DOHH2 (cell line): ENCODE data around the gene CAPN12.

Source experiments
- H3F3A ChIP-seq: fragments of 200-600 bp; sonication (generic), shearing (Covaris generic); 2 replicates; pipeline ENCODE4 v1.6.0; 2016; ENCODE audit warnings: antibody characterized with exemption, mild to moderate bottlenecking; ENCODE audit not compliant: control insufficient read depth, insufficient read depth
- H3K27ac ChIP-seq: fragments of 200-600 bp; sonication (generic); 2 replicates; pipeline ENCODE4 v1.5.1; 2014; ENCODE audit warnings: low read depth, mild to moderate bottlenecking, low read length, moderate library complexity
- H3K27me3 ChIP-seq: fragments of 200-600 bp; sonication (generic); 2 replicates; pipeline ENCODE4 v1.6.1; 2014; ENCODE audit warnings: mild to moderate bottlenecking, low read length, mixed read lengths; ENCODE audit not compliant: control insufficient read depth
- H3K36me3 ChIP-seq: fragments of 200-600 bp; sonication (generic); 2 replicates; pipeline ENCODE4 v1.6.1; 2014; ENCODE audit warnings: mild to moderate bottlenecking, low read length, moderate library complexity, mixed read lengths; ENCODE audit not compliant: control insufficient read depth
- H3K4me1 ChIP-seq: fragments of 200-600 bp; sonication (generic); 2 replicates; pipeline ENCODE4 v1.6.1; 2014; ENCODE audit warnings: mild to moderate bottlenecking, low read length, mixed read lengths; ENCODE audit not compliant: control insufficient read depth
- H3K4me2 ChIP-seq: fragments of 200-600 bp; sonication (generic); 2 replicates; pipeline ENCODE4 v1.6.0; 2014; ENCODE audit warnings: mild to moderate bottlenecking, low read length, moderate library complexity
- H3K4me3 ChIP-seq: fragments of 200-600 bp; sonication (generic); 2 replicates; pipeline ENCODE4 v1.5.1; 2014; ENCODE audit warnings: mild to moderate bottlenecking, low read length, mixed read lengths
- H3K79me2 ChIP-seq: fragments of 200-600 bp; sonication (generic); 2 replicates; pipeline ENCODE4 v1.6.1; 2014; ENCODE audit warnings: mild to moderate bottlenecking, low read length, mixed read lengths; ENCODE audit not compliant: control insufficient read depth
- H3K9me2 ChIP-seq: fragments of 200-600 bp; sonication (generic); replicated peaks from 2 replicates; pipeline ENCODE4 v1.6.1; 2014; ENCODE audit warnings: mild to moderate bottlenecking, low read length, mixed read lengths; ENCODE audit not compliant: control insufficient read depth
- H3K9me3 ChIP-seq: fragments of 200-600 bp; sonication (generic); 2 replicates; pipeline ENCODE4 v1.6.1; 2014; ENCODE audit warnings: antibody characterized with exemption, low read length, mixed read lengths; ENCODE audit not compliant: control insufficient read depth, insufficient read depth
- H4K20me1 ChIP-seq: fragments of 200-600 bp; sonication (generic); 2 replicates; pipeline ENCODE4 v1.6.0; 2014; ENCODE audit warnings: low read depth, mild to moderate bottlenecking, antibody characterized with exemption, low read length, moderate library complexity; ENCODE audit not compliant: control insufficient read depth, insufficient read depth
- CTCF ChIP-seq: fragments of 200-600 bp; sonication (generic); IDR thresholded peaks from one replicate; pipeline ENCODE4 v1.5.1; 2014; ENCODE audit warnings: antibody characterized with exemption, mild to moderate bottlenecking, low read depth, low read length; ENCODE audit not compliant: poor library complexity, severe bottlenecking
- EZH2phosphoT487 ChIP-seq: fragments of 200-600 bp; sonication (generic); IDR thresholded peaks from 2 replicates; pipeline ENCODE4 v1.6.1; 2017; ENCODE audit warnings: borderline replicate concordance, mild to moderate bottlenecking, antibody characterized with exemption, low read length, moderate library complexity, mixed read lengths

The CAPN12 gene

DNA sequence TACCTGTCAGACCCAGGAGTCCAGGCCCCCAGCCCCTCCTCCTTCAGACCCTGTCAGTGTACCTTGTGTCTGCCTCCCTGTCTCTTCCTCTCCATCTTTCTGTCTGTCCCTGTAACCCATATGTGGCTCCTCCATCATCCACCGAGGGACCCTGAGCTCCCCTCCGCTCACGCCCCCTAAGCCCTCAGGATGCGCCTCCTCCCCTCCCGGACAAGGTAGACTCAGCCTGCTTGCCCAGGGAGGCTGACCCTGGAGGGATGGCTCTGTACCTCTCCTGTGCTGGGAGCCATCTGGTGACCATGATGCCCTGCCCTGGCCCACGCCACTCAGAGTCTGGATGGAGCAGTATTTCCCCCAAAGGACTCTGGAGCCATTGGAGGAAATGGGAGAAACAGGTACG is 1.0 kb upstream of the CAPN12 start:
- no peaks in the 10 kb centered on the region for H3F3A ChIP-seq
- H3K79me2 ChIP-seq: no peaks in the 10 kb centered on the region
- H3K4me2 ChIP-seq: no peak overlapping the region
- no peaks in the 10 kb centered on the region for H3K9me3 ChIP-seq
- TF ChIP-seq CTCF (no peak), EZH2phosphoT487 (no peak)
- H3K27me3 ChIP-seq: 0 out of 2 replicates have a peak, but pooled peaks cover 3% of the 10 kb centered on the region
- H3K4me3 ChIP-seq: no peak overlapping the region
- H3K4me1 ChIP-seq: no peaks in the 10 kb centered on the region
- no peaks in the 10 kb centered on the region for H3K9me2 ChIP-seq
- H4K20me1 ChIP-seq: no peaks in the 10 kb centered on the region
- no peak overlapping the region for H3K27ac ChIP-seq
- H3K36me3 ChIP-seq: no peaks in the 10 kb centered on the region

- H3K4me3 ChIP-seq: no peak overlapping the region
- no peaks in the 10 kb centered on the region for H3K79me2 ChIP-seq
- no peak for TF ChIP-seq EZH2phosphoT487
- no peak for TF ChIP-seq CTCF
- H4K20me1 ChIP-seq: no peaks in the 10 kb centered on the region
- no peaks in the 10 kb centered on the region for H3K36me3 ChIP-seq
- H3K4me2 ChIP-seq: no peak overlapping the region
- no peaks in the 10 kb centered on the region for H3K4me1 ChIP-seq
- no peaks in the 10 kb centered on the region for H3K27me3 ChIP-seq
- H3F3A ChIP-seq: no peaks in the 10 kb centered on the region
- no peak overlapping the region for H3K27ac ChIP-seq
- no peaks in the 10 kb centered on the region for H3K9me2 ChIP-seq
- H3K9me3 ChIP-seq: no peaks in the 10 kb centered on the region
Measured at GRCh38 chr19:38744874-38745273, 600 bp upstream of the CAPN12 start.

GRCh38 chr19:38743394-38744297 is 628 bp downstream of the CAPN12 start:
- Histone ChIP-seq H3K9me3 (no peaks in the 10 kb centered on the region), H3K27me3 (no peaks in the 10 kb centered on the region), H3K4me2 (no peak overlapping the region), H3K9me2 (no peaks in the 10 kb centered on the region), H3K4me3 (no peak overlapping the region), H3K36me3 (no peaks in the 10 kb centered on the region), H3F3A (no peaks in the 10 kb centered on the region), H3K4me1 (no peaks in the 10 kb centered on the region), H4K20me1 (no peaks in the 10 kb centered on the region), H3K79me2 (no peaks in the 10 kb centered on the region), H3K27ac (no peak overlapping the region)
- TF ChIP-seq CTCF: no peak
- no peak for TF ChIP-seq EZH2phosphoT487
